Measurements from ENCODE around the gene PRICKLE2.

Gene PRICKLE2, protein sequence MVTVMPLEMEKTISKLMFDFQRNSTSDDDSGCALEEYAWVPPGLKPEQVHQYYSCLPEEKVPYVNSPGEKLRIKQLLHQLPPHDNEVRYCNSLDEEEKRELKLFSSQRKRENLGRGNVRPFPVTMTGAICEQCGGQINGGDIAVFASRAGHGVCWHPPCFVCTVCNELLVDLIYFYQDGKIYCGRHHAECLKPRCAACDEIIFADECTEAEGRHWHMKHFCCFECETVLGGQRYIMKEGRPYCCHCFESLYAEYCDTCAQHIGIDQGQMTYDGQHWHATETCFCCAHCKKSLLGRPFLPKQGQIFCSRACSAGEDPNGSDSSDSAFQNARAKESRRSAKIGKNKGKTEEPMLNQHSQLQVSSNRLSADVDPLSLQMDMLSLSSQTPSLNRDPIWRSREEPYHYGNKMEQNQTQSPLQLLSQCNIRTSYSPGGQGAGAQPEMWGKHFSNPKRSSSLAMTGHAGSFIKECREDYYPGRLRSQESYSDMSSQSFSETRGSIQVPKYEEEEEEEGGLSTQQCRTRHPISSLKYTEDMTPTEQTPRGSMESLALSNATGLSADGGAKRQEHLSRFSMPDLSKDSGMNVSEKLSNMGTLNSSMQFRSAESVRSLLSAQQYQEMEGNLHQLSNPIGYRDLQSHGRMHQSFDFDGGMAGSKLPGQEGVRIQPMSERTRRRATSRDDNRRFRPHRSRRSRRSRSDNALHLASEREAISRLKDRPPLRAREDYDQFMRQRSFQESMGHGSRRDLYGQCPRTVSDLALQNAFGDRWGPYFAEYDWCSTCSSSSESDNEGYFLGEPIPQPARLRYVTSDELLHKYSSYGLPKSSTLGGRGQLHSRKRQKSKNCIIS

DNA sequence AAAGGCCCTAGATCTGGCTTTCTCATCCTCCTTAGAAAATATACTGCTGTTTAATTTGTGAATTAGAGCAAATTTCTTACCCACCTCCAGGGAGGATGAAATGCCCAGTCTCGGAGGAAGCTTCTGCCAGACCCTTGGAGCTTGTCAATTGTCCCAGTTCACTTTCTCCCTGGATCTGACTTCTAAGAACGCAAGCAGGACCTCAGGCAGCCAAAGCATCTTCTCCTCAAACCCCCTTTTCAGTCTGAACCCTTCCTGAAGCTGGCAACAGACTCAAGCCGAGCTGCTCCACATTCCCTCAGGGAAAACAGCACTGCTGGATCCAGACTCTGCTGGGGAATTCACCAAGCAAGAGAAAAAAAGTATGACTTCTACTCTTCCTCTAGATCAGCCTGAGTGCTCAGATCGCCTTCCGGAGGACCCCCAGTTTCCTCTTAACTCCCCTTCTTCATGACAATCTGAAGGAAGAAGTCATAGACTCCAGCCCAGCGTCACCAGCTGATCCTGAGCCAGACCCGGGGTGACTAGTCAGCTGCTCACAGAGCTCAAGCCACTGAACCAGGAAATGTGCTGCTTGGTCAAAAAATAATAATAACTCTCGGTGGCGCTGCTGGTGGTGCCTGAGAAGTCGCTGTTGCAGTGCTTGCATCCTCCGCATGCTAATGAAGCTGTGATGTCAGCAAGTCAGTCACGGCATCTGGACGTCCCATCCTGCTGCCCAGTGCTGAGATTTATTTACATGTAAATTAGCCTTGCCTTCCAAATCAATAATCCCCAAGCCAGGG lies at the start of gene PRICKLE2:
PRICKLE2 (minus strand) TSS at position 641 of the 785 bp plus-strand sequence. CDS start 26,539 bp downstream, outside the sequence.
- DNase-seq = no peak

- DNase-seq = no peak
These were observed 47.6 kb upstream of the PRICKLE2 start for GRCh38 chr3:64272842-64273241.

DNA sequence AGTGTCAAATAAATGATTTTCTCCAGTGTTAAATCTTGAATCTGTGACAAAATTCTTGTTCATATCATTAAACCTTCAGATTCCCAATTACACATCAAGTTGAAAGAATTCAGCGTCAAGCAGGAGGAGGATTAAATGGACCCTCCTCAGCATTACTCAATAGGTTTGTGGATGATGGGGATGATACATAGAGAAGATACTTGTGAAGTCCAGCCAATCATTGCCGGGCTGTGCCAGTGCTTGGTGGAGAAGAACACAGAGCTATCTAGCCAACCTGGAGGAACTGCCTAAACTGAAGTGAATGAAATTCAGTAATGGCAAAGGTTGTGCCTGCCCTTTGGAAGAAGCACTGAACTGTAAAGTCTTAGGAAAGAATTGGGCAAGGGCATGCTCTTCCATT lies 47.0 kb upstream of the PRICKLE2 start:
- DNase-seq = no peak

- DNase-seq = no peak
These were observed 46.4 kb upstream of the PRICKLE2 start for GRCh38 chr3:64271631-64272030.

DNA sequence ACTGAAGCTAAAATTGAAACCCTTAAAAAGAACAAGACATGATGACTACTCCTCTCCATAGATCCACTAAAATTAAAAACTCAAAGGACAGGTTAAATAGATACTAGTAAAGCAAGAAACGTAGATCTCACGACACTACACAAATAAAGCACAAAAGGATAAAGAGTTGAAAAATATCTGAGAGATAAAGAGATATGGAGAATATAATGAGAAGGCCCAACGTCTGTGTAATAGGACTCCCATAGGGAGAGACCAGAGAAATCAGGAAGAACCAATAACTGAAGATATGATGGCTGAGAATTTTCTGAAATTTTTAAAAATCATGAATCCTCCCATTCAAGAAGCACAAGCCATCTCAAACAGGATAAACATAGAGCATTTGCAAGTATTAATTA lies 45.6 kb upstream of the PRICKLE2 start:
- no peak for DNase-seq

DNA sequence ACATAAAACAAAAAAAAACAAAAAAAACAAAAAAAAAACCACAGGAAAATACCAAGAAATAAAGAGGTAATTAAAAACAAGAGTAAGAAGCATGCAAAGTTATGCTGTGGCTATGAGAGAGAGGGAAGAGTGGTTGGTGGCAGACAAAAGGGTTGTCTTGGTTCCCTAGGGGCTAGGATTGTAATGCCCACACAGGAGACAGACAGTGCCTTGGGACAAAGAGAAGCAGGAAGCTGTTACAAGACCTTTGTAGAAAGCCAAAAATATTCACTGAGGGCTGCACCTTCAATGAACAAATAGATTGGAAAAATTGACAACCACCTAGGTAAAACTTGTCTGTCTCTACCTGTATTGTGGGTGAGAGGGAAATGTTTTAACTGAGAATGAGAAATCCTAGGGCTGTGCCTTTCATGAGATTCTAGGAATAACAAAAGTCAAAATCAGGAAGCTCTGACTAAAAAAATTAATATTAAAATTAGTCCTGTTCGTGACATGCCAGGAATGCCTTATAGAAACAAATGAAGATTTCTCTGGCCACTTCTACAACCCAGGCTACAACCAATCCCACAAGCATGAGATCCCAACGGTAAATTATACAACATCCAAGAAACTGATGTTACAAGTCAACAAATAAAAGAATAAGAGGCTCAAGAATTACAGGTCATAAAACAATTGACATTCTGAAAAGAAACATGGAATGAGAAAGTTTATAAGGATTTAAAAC lies 45.0 kb upstream of the PRICKLE2 start:
- no peak for DNase-seq

DNA sequence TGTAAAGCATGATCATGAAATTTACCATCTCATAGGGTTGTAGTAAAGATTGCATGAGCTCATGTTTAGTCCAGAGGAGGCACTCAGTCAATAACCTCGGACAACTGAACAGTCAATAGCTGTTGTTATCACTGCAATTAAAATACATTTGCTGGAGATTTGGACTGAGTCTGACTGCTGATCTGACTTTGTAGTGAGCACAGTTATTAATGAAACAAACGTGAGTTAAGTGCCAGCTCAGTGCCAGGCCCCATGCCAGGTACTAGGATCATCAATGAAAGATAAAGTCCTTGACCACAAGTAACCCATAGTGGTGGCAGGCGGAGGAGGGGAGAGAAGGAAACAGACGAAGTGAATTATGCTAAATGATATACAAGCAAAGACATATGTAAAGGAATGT lies 43.7 kb upstream of the PRICKLE2 start:
- no peak for DNase-seq

GRCh38 chr3:64267721-64268604 lies 42.7 kb upstream of the PRICKLE2 start:
- DNase-seq = no peak

- no peak for DNase-seq
These were observed 41.7 kb upstream of the PRICKLE2 start for GRCh38 chr3:64266983-64267382.

DNA sequence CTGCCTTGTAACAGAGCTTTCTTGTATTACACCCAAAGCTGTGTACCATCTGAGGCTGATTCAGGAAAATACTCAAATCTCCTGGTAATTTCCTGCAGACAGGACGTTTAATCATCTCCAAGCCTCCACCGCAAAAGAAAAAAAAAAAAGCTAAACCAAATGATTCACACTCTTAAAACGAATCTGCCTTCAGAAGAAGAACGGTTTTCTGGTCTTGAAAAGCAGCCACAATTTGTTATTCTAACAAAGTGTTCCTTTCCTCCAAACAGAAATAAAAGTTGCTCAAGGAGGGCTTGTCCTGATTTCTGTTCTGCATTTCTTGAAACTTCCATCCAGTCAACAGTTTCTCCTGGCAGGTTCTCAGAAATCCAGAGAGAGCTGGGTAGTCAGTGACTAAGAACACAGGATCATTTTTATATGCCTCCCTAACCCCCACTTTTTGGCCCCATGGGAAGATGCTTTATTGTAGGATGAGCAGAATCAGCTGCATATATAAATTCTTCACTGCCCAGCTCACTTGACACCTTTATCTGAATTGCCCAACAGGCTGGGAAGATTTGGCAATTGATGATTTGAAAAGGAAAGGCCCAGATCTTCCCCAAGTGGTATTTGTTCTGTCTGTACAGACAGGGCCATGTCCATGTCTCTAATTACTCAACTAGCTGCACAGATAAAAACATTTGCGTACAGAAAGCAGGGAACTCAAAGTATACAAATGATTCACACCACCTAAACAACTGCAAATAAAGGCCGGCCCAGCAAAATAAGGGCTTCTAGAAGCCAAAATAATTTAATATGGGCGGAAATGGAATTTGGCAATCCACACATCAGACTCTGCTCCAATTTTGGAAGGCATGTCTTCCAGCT lies 41.0 kb upstream of the PRICKLE2 start:
- no peak for DNase-seq

DNA sequence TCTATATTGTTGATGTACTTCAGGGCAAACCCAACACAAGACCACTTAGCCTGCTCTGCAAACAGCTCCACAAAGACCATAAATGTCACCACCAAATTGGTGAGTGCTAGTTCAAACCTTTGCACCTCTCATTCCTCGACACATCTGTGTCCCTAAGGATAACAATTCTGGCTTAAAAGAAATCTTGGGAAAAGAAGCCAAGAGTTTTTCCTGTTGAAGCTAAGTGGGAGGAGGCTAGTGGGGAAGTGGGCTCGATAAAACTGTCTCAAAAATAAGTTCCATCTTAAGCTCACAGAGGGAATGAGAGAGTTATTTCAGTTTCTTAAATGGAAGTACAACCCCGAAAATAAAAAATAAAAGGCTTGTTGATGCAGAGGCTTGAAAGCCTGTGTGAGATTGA lies 40.4 kb upstream of the PRICKLE2 start:
- no peak for DNase-seq

GRCh38 chr3:64264501-64265109 lies 39.3 kb upstream of the PRICKLE2 start:
- DNase-seq = no peak

GRCh38 chr3:64262574-64263114 lies 37.4 kb upstream of the PRICKLE2 start:
- no peak for DNase-seq

DNA sequence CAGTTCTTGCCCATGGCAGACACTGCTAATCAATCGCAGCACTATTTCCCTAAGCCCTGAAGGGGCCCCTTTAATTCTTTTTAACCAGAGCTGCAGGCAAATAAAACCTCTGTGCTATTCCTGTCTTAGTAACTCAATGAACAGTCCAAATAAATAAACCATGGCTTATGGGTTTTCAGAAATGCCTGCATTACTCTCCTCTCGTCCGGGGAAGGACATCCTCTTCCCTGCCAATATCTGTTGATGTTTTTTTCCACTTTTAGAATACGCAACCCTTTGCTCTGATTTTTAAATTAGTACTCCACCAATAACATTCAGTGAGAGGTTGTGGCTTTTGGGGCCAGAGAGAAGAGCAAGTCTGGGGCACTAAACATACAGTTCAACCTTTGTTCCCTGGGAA lies 35.2 kb upstream of the PRICKLE2 start:
- no peak for DNase-seq

DNA sequence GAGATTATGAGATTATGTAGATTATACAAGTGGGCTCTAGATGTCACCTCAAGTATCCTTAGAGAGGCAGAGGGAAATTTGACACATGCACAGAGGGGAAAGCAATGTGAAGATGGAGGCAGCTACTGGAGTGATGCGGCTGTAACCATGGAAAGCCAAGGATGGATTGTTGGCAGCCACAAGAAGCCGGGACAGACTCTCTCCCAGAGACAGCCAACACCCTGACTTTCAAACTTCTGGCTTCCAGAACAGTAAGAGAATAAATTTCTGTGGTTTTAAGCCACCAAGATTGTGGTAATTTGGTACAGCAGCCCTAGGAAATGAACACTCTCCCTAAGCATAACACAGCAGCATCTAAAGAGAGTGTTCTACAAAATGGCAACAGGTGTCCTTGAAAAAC lies 34.4 kb upstream of the PRICKLE2 start:
- DNase-seq = no peak

GRCh38 chr3:64257100-64257755 lies 32.0 kb upstream of the PRICKLE2 start:
- no peak for DNase-seq

- DNase-seq = no peak
These were observed 30.6 kb upstream of the PRICKLE2 start for GRCh38 chr3:64255741-64256340.

DNA sequence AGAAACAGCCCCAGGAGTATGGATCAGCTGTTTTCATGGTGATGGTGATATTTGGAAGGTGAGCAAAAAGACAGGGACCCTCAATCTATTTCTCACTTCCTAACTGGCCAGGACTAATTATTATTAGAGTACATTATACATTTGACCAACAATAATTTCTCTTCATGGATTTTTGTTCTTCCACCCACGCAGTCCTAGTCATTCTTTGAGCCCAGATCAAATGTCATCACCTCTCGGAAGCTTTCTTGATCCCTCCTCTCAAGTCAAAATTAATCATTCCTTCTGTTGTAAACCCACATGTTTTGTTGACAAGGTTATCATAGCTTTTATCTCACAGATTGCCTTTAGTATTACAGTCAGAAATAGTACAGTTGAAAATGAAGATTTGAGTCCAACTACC lies 29.2 kb upstream of the PRICKLE2 start:
- DNase-seq = no peak

DNA sequence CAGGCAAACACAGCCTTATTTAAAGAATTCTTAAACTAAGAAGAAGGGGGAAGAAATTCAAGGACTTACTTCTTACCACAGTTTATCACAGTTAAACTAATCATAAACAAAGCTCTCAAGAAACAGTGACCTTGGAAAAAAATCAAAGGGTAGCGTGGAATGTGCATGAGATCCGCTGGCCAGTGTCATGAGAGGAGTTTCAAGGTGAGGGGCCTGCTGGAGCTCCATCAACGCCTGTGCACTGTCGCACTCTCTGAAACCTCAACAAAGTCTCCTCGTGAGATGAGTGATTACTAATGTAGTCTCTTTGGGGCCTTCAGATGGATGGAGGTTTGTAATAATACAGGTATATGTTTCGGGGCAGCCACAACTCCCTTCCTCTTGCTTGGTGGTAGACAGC lies 28.4 kb upstream of the PRICKLE2 start:
- DNase-seq = no peak
